GM19023 (cell line): ENCODE measurements around the gene ADISSP.
A peak's percentile ranks its signal among the peaks of the same experiment; 100 is the strongest.
"Not testable (repeated sequence)": the region's sequence is repeated elsewhere in the genome, so short reads cannot be mapped to it uniquely, and the experiment has no call there.

Source experiments
- ATAC-seq: cut with Tn5 transposase; IDR thresholded peaks from one replicate; pipeline ENCODE4 v1.9.1; 2021; ENCODE audit warnings: mild to moderate bottlenecking, moderate library complexity; ENCODE audit not compliant: unreplicated experiment

The ADISSP gene

GRCh38 chr20:3798373-3798768 lies 30.8 kb upstream of the ADISSP start:
- ATAC-seq: no peak

- ATAC-seq: no peak
Measured at GRCh38 chr20:3797592-3798372, 30.2 kb upstream of the ADISSP start.

GRCh38 chr20:3797226-3797545 lies 29.6 kb upstream of the ADISSP start:
- no peak for ATAC-seq

- peak; percentile 4 for ATAC-seq
Measured at GRCh38 chr20:3796477-3797225, 29.1 kb upstream of the ADISSP start.

- ATAC-seq: peak; percentile 70
Measured at GRCh38 chr20:3795511-3796468, 28.2 kb upstream of the ADISSP start, which contains the start of gene CDC25B. Gene CDC25B (plus strand): TSS chr20:3796310. CDS start chr20:3796532, 222 bp downstream.

GRCh38 chr20:3794701-3795420 lies 27.3 kb upstream of the ADISSP start:
- ATAC-seq: no peak

GRCh38 chr20:3794168-3794567 lies 26.6 kb upstream of the ADISSP start:
- ATAC-seq: not testable (repeated sequence)

GRCh38 chr20:3789201-3789600 lies 21.6 kb upstream of the ADISSP start:
- not testable (repeated sequence) for ATAC-seq

GRCh38 chr20:3788685-3789155 lies 21.2 kb upstream of the ADISSP start:
- no peak for ATAC-seq

- no peak for ATAC-seq
Measured at GRCh38 chr20:3787324-3788014, 19.9 kb upstream of the ADISSP start.

- ATAC-seq: peak; percentile 80
Measured at GRCh38 chr20:3786665-3787323, 19.2 kb upstream of the ADISSP start, which contains the start of gene CENPB. Gene CENPB (minus strand): TSS chr20:3786740. CDS start chr20:3786483, 257 bp downstream.

- peak; percentile 13 for ATAC-seq
Measured at GRCh38 chr20:3786126-3786484, 18.6 kb upstream of the ADISSP start.

- ATAC-seq: no peak
Measured at GRCh38 chr20:3785240-3786125, 17.9 kb upstream of the ADISSP start.

- ATAC-seq: no peak
Measured at GRCh38 chr20:3784863-3785239, 17.3 kb upstream of the ADISSP start.

- no peak for ATAC-seq
Measured at GRCh38 chr20:3784216-3784853, 16.8 kb upstream of the ADISSP start.

- ATAC-seq: no peak
Measured at GRCh38 chr20:3783511-3784195, 16.1 kb upstream of the ADISSP start.

- ATAC-seq: no peak
Measured at GRCh38 chr20:3783068-3783489, 15.5 kb upstream of the ADISSP start.
